Osteoblast (primary cell): ENCODE results near the gene SLC27A4. TPM values are rescaled to one million over a fixed set of nuclear protein-coding genes. Genes with fewer than 3 reads are reported as not detected.

ENCODE experiments used
- DNase-seq: peaks from one replicate; pipeline ENCODE4 v3.0.0; 2011; ENCODE audit warnings: low spot score, mixed read lengths; ENCODE audit not compliant: insufficient read length; ENCODE audit errors: missing footprints
- H2AFZ ChIP-seq: 2 replicates; pipeline ENCODE4 v1.6.0; 2011; ENCODE audit warnings: mild to moderate bottlenecking, low read length
- H3K27ac ChIP-seq: 2 replicates; pipeline ENCODE4 v1.5.1; 2011; ENCODE audit warnings: mild to moderate bottlenecking, low read depth, low read length, moderate library complexity
- H3K27me3 ChIP-seq: 2 replicates; pipeline ENCODE4 v1.6.0; 2012; ENCODE audit warnings: mild to moderate bottlenecking, control low read depth, inconsistent platforms, low read length, moderate library complexity; ENCODE audit not compliant: insufficient read depth
- H3K36me3 ChIP-seq: 2 replicates; pipeline ENCODE4 v1.5.1; 2011; ENCODE audit warnings: mild to moderate bottlenecking, low read length, control low read depth, moderate library complexity; ENCODE audit not compliant: insufficient read depth
- H3K4me1 ChIP-seq: 2 replicates; pipeline ENCODE4 v1.5.1; 2011; ENCODE audit warnings: mild to moderate bottlenecking, low read length, control low read depth, moderate library complexity; ENCODE audit not compliant: insufficient read depth
- H3K4me2 ChIP-seq: 2 replicates; pipeline ENCODE4 v1.6.0; 2011; ENCODE audit warnings: mild to moderate bottlenecking, low read length; ENCODE audit not compliant: insufficient read depth
- H3K4me3 ChIP-seq: fragments of 200-600 bp; sonication (generic); 3 replicates; pipeline ENCODE4 v1.5.1; 2012; ENCODE audit warnings: mild to moderate bottlenecking, low read length, inconsistent platforms; ENCODE audit not compliant: insufficient read depth
- H3K79me2 ChIP-seq: 2 replicates; pipeline ENCODE4 v1.6.0; 2012; ENCODE audit warnings: mild to moderate bottlenecking, low read length, control low read depth, inconsistent platforms; ENCODE audit not compliant: insufficient read depth
- H3K9me3 ChIP-seq: 2 replicates; pipeline ENCODE4 v1.5.1; 2011; ENCODE audit warnings: low read depth, low read length, control low read depth
- H4K20me1 ChIP-seq: 2 replicates; pipeline ENCODE4 v1.6.0; 2012; ENCODE audit warnings: mild to moderate bottlenecking, low read length, control low read depth; ENCODE audit not compliant: insufficient read depth
- CTCF ChIP-seq: IDR thresholded peaks from 2 replicates; pipeline ENCODE4 v1.5.1; 2011; ENCODE audit warnings: mild to moderate bottlenecking, low read depth, low read length, moderate library complexity; ENCODE audit errors: extremely low read depth
- total RNA-seq: library from RNA; depleted of rRNA; stranded (reverse); fragments of >200 nt; gene quantifications from 2 replicates; pipeline ENCODE4 v1.2.3, GENCODE V29; 2012

The SLC27A4 gene
- total RNA-seq, 1 donor, result 21.4 TPM

- TF ChIP-seq CTCF, result no peak
- DNase-seq, result no peak
Measured at GRCh38 chr9:128321879-128322403, 18.4 kb upstream of the SLC27A4 start.

GRCh38 chr9:128322404-128323211 lies 17.7 kb upstream of the SLC27A4 start, which contains the start of the genes COQ4 and TRUB2:
Gene COQ4 (plus strand): TSS chr9:128322839. CDS start chr9:128322859, 20 bp downstream.
Gene TRUB2 (minus strand): TSS chr9:128322447. CDS start chr9:128322408, 39 bp downstream.
- H3K36me3 ChIP-seq, result peaks cover 37% of the 10 kb centered on the region
- H3K79me2 ChIP-seq, result peaks cover 47% of the 10 kb centered on the region
- peak within 1 kb of the TSS; percentile 96 for H3K27ac ChIP-seq
- peak within 1 kb of the TSS; percentile 81 for H3K4me3 ChIP-seq
- TF ChIP-seq CTCF, result no peak
- H3K27me3 ChIP-seq, result no peaks in the 10 kb centered on the region
- H3K4me1 ChIP-seq, result peaks cover 19% of the 10 kb centered on the region
- H4K20me1 ChIP-seq, result peaks cover 9% of the 10 kb centered on the region
- H3K9me3 ChIP-seq, result no peaks in the 10 kb centered on the region
- H2AFZ ChIP-seq, result peak within 1 kb of the TSS; percentile 100
- peak within 1 kb of the TSS; percentile 99 for H3K4me2 ChIP-seq
- DNase-seq, result peak; percentile 97

More at GRCh38 chr9:128321879-128322403, 18.4 kb upstream of the SLC27A4 start:
- Histone ChIP-seq H3K36me3 (peaks cover 37% of the 10 kb centered on the region), H3K4me2 (peak overlapping the region; percentile 99), H4K20me1 (peaks cover 9% of the 10 kb centered on the region), H3K4me1 (peaks cover 19% of the 10 kb centered on the region), H3K9me3 (no peaks in the 10 kb centered on the region), H2AFZ (peak overlapping the region; percentile 100), H3K4me3 (peak overlapping the region; percentile 81), H3K79me2 (peaks cover 47% of the 10 kb centered on the region), H3K27ac (peak overlapping the region; percentile 96), H3K27me3 (no peaks in the 10 kb centered on the region)

GRCh38 chr9:128323212-128323730 lies 17.1 kb upstream of the SLC27A4 start:
- Histone ChIP-seq H3K27ac (peak overlapping the region; percentile 96), H3K4me2 (peak overlapping the region; percentile 99), H3K36me3 (peaks cover 38% of the 10 kb centered on the region), H3K27me3 (no peaks in the 10 kb centered on the region), H3K79me2 (peaks cover 47% of the 10 kb centered on the region), H3K4me3 (peak overlapping the region; percentile 81), H2AFZ (peak overlapping the region; percentile 100), H3K9me3 (no peaks in the 10 kb centered on the region), H3K4me1 (peaks cover 19% of the 10 kb centered on the region), H4K20me1 (peaks cover 9% of the 10 kb centered on the region)
- no peak for TF ChIP-seq CTCF
- DNase-seq, result peak; percentile 95

- no peak for DNase-seq
- H3K4me2 ChIP-seq, result peak overlapping the region; percentile 99
- no peak for TF ChIP-seq CTCF
- peaks cover 19% of the 10 kb centered on the region for H3K4me1 ChIP-seq
- no peaks in the 10 kb centered on the region for H3K27me3 ChIP-seq
- no peaks in the 10 kb centered on the region for H3K9me3 ChIP-seq
- H3K79me2 ChIP-seq, result peaks cover 47% of the 10 kb centered on the region
- no peak overlapping the region for H3K27ac ChIP-seq
- H3K4me3 ChIP-seq, result peak overlapping the region; percentile 81
- no peak overlapping the region for H2AFZ ChIP-seq
- peaks cover 40% of the 10 kb centered on the region for H3K36me3 ChIP-seq
- H4K20me1 ChIP-seq, result peaks cover 9% of the 10 kb centered on the region
Measured at GRCh38 chr9:128323791-128324190, 16.5 kb upstream of the SLC27A4 start.
